Measurements from ENCODE around the gene SYNGR2. TPM values are rescaled to one million over a fixed set of nuclear protein-coding genes. Genes with fewer than 3 reads are reported as not detected.
A peak's percentile ranks its signal among the peaks of the same experiment; 100 is the strongest.

SYNGR2 gene
- total and polyA plus RNA-seq, 9 of the 15 experiments (the other 6 are each of a cell fraction or from before 2014, with no cell fraction given): 1.4 to 173 (median 87.8) TPM

DNA sequence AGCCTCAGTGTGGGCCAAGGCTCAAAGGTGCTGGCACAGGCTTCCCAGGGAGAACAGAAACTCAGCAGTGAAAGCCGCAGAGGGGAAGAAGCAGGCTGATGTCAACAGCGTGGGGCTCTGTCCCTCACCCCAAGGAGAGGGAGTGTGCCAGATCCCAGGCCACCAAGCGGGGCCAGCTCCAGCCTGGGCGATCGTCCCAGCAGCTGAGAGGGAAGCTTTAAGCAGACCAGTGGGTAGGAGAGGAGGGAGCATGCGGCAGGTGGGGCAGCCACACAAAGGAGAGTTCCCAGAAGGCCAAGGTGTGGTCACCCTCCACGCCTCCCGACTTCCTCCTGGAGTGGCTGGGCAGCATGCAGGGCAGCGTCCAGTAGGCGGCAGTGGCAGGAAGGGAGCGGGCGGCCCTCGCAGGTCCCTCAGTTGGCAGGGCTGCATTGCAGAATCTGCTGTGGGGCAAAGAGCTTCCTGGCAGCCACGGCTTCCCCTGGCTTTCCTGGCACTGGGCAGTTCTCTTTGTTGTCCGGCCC is 6.0 kb downstream of the SYNGR2 start (continued):
- TF ChIP-seq, protein P1, sequence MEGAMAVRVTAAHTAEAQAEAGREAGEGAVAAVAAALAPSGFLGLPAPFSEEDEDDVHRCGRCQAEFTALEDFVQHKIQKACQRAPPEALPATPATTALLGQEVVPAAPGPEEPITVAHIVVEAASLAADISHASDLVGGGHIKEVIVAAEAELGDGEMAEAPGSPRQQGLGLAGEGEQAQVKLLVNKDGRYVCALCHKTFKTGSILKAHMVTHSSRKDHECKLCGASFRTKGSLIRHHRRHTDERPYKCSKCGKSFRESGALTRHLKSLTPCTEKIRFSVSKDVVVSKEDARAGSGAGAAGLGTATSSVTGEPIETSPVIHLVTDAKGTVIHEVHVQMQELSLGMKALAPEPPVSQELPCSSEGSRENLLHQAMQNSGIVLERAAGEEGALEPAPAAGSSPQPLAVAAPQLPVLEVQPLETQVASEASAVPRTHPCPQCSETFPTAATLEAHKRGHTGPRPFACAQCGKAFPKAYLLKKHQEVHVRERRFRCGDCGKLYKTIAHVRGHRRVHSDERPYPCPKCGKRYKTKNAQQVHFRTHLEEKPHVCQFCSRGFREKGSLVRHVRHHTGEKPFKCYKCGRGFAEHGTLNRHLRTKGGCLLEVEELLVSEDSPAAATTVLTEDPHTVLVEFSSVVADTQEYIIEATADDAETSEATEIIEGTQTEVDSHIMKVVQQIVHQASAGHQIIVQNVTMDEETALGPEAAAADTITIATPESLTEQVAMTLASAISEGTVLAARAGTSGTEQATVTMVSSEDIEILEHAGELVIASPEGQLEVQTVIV (CRISPR knock-in tag; IDR thresholded peaks at IDR 0.05; ENCODE audit: borderline replicate concordance): no peak
- peak; percentile 52 for TF ChIP-seq POLR2A (conservative IDR thresholded peaks at IDR 0.05)
- no peak for TF ChIP-seq TFE3 (CRISPR knock-in tag; IDR thresholded peaks at IDR 0.05)
- TF ChIP-seq, protein P2, sequence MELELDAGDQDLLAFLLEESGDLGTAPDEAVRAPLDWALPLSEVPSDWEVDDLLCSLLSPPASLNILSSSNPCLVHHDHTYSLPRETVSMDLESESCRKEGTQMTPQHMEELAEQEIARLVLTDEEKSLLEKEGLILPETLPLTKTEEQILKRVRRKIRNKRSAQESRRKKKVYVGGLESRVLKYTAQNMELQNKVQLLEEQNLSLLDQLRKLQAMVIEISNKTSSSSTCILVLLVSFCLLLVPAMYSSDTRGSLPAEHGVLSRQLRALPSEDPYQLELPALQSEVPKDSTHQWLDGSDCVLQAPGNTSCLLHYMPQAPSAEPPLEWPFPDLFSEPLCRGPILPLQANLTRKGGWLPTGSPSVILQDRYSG (tag; conservative IDR thresholded peaks at IDR 0.05; ENCODE audit: low read depth): no peak
- no peak for TF ChIP-seq NR4A1 (CRISPR knock-in tag; IDR thresholded peaks at IDR 0.05)
- TF ChIP-seq NR4A1 (tag; IDR thresholded peaks at IDR 0.05): no peak
- no peak for TF ChIP-seq U2AF2 (optimal IDR thresholded peaks at IDR 0.05; ENCODE audit: low read depth, low read length)
- TF ChIP-seq TAF1 (IDR thresholded peaks at IDR 0.05; ENCODE audit: control insufficient read depth, extremely low read depth, insufficient read depth, low read length, severe bottlenecking): no peak
- no peak for TF ChIP-seq SOX6 (IDR thresholded peaks at IDR 0.05)
- no peak for TF ChIP-seq HOXB6 (CRISPR knock-in tag; IDR thresholded peaks at IDR 0.05; ENCODE audit: borderline replicate concordance)
- peak; percentile 83 for TF ChIP-seq POLR2G (IDR thresholded peaks at IDR 0.05; ENCODE audit: low read depth, low read length)
- no peak for TF ChIP-seq RBM17 (IDR thresholded peaks at IDR 0.05; ENCODE audit: borderline replicate concordance, low read depth, low read length)
- no peak for TF ChIP-seq ZNF384 (IDR thresholded peaks at IDR 0.05; ENCODE audit: low read depth, low read length)
- no peak for TF ChIP-seq POLR2B (IDR thresholded peaks at IDR 0.05; ENCODE audit: low read depth, partially characterized antibody)
- TF ChIP-seq ZBTB17 (CRISPR knock-in tag; IDR thresholded peaks at IDR 0.05): no peak
- no peak for TF ChIP-seq TAF7 (tag; IDR thresholded peaks at IDR 0.05)
- TF ChIP-seq U2AF1 (optimal IDR thresholded peaks at IDR 0.05; ENCODE audit: low read depth, low read length): no peak
- no peak for TF ChIP-seq HNRNPK (IDR thresholded peaks at IDR 0.05; ENCODE audit: low read depth, low read length, poor library complexity, severe bottlenecking)
- no peak for TF ChIP-seq ZNF592 (IDR thresholded peaks at IDR 0.05)
- TF ChIP-seq HDAC2 (IDR thresholded peaks at IDR 0.05): no peak

Measured in K562 (cell line).